Epithelial cell of esophagus (primary cell): ENCODE measurements around the gene MRPL53.

Source experiments
- DNase-seq: peaks from one replicate; pipeline ENCODE4 v3.0.0; 2010; ENCODE audit warnings: low read depth
- H3K4me3 ChIP-seq: 2 replicates; pipeline ENCODE4 v1.5.1; 2011; ENCODE audit warnings: mild to moderate bottlenecking, low read length, control low read depth
- CTCF ChIP-seq: IDR thresholded peaks from 2 replicates; pipeline ENCODE4 v1.5.1; 2011; ENCODE audit warnings: low read depth, mild to moderate bottlenecking, low read length, control low read depth, inconsistent platforms; ENCODE audit not compliant: insufficient read depth; ENCODE audit errors: missing control alignments

The MRPL53 gene

GRCh38 chr2:74458938-74459363, 13.5 kb downstream of the MRPL53 start:
- no peak for DNase-seq
- peak overlapping the region; percentile 98 for H3K4me3 ChIP-seq
- no peak for TF ChIP-seq CTCF

GRCh38 chr2:74458132-74458937, 14.1 kb downstream of the MRPL53 start, which contains the start of gene WBP1:
Gene WBP1 (plus strand): TSS chr2:74458438. CDS start chr2:74458603, 165 bp downstream.
- H3K4me3 ChIP-seq, result peak within 1 kb of the TSS; percentile 98
- no peak for TF ChIP-seq CTCF
- peak; percentile 100 for DNase-seq

GRCh38 chr2:74457549-74458131, 14.8 kb downstream of the MRPL53 start:
- no peak for TF ChIP-seq CTCF
- peak; percentile 57 for DNase-seq
- H3K4me3 ChIP-seq, result peak overlapping the region; percentile 71

- no peak for TF ChIP-seq CTCF
- no peak for DNase-seq
- H3K4me3 ChIP-seq, result peak overlapping the region; percentile 71
Observed at GRCh38 chr2:74457129-74457548, 15.3 kb downstream of the MRPL53 start.

- TF ChIP-seq CTCF, result no peak
- H3K4me3 ChIP-seq, result peak within 1 kb of the TSS; percentile 95
- DNase-seq, result peak; percentile 99
Observed at GRCh38 chr2:74454654-74455511, 17.6 kb downstream of the MRPL53 start, which contains the start of gene INO80B. Gene INO80B (plus strand): TSS chr2:74455087. CDS start chr2:74455117, 30 bp downstream.

GRCh38 chr2:74450570-74451190, 21.8 kb downstream of the MRPL53 start:
- no peak for TF ChIP-seq CTCF

More at GRCh38 chr2:74450570-74451190, 21.8 kb downstream of the MRPL53 start:
- no peak overlapping the region for H3K4me3 ChIP-seq
- no peak for DNase-seq
